ENCODE data around the gene U2AF2.
"Not testable (repeated sequence)": the region's sequence is repeated elsewhere in the genome, so short reads cannot be mapped to it uniquely, and the experiment has no call there.

U2AF2 gene

GRCh38 chr19:55697069-55697440 lies 42.2 kb downstream of the U2AF2 start:
- intact Hi-C loops (cut with DNase I), result no loop called here
- peak in 3 of 10 donors; percentile 22 to 43 (median 25) for DNase-seq

GRCh38 chr19:55697698-55698097 lies 42.9 kb downstream of the U2AF2 start:
- peak in 2 of 10 donors; percentile 3 to 14 for DNase-seq
- intact Hi-C loops (cut with DNase I), result no loop called here

- intact Hi-C loops (cut with DNase I), result no loop called here
- peak in 2 of 10 donors; percentile 20 to 66 for DNase-seq
These were observed 43.4 kb downstream of the U2AF2 start for GRCh38 chr19:55698256-55698655.

- DNase-seq, result peak in 1 of 10 donors; percentile 66
- intact Hi-C loops (cut with DNase I), result no loop called here
These were observed 44.4 kb downstream of the U2AF2 start for GRCh38 chr19:55699221-55699620.

- intact Hi-C loops (cut with DNase I), result no loop called here
- peak in 1 of 10 donors; percentile 33 for DNase-seq
These were observed 46.0 kb downstream of the U2AF2 start for GRCh38 chr19:55700813-55701212.

- DNase-seq, result peak in 2 of 10 donors; percentile 43 to 63
- intact Hi-C loops (cut with DNase I), result no loop called here
These were observed 47.3 kb downstream of the U2AF2 start for GRCh38 chr19:55702131-55702627.

GRCh38 chr19:55703790-55704215 lies 49.0 kb downstream of the U2AF2 start:
- peak in 8 of 10 donors; percentile 40 to 93 (median 65) for DNase-seq
- intact Hi-C loops (cut with DNase I), result no loop called here

- intact Hi-C loops (cut with DNase I), result no loop called here
- DNase-seq, result peak in 3 of 10 donors; percentile 23 to 84 (median 39)
These were observed 49.8 kb downstream of the U2AF2 start for GRCh38 chr19:55704494-55705245.

- no peak for DNase-seq
- intact Hi-C loops (cut with DNase I), result no loop called here
These were observed 51.1 kb downstream of the U2AF2 start for GRCh38 chr19:55705972-55706371.

- no peak for DNase-seq
- intact Hi-C loops (cut with DNase I), result no loop called here
These were observed 56.9 kb downstream of the U2AF2 start for GRCh38 chr19:55711719-55712118.

- no peak for DNase-seq
- intact Hi-C loops (cut with DNase I), result no loop called here
These were observed 58.2 kb downstream of the U2AF2 start for GRCh38 chr19:55712804-55713631.

GRCh38 chr19:55716531-55716930 lies 61.7 kb downstream of the U2AF2 start:
- no peak for DNase-seq
- intact Hi-C loops (cut with DNase I), result no loop called here

- DNase-seq, result no peak
- intact Hi-C loops (cut with DNase I), result no loop called here
These were observed 62.4 kb downstream of the U2AF2 start for GRCh38 chr19:55717251-55717650.

GRCh38 chr19:55717879-55718711 lies 63.3 kb downstream of the U2AF2 start:
- intact Hi-C loops (cut with DNase I); DNase-seq: not testable (repeated sequence)

- intact Hi-C loops (cut with DNase I), result no loop called here
- no peak for DNase-seq
These were observed 65.4 kb downstream of the U2AF2 start for GRCh38 chr19:55720214-55720746.

- no peak for DNase-seq
- intact Hi-C loops (cut with DNase I), result no loop called here
These were observed 66.0 kb downstream of the U2AF2 start for GRCh38 chr19:55720801-55721200.

GRCh38 chr19:55723491-55723890 lies 68.7 kb downstream of the U2AF2 start:
- intact Hi-C loops (cut with DNase I), result no loop called here
- no peak for DNase-seq

Data from posterior cingulate gyrus (tissue), 11 donors.